Left ventricle myocardium superior (tissue), 1 donor: Measurements from ENCODE around the gene NTRK3. TPM values are rescaled to one million over a fixed set of nuclear protein-coding genes. Genes with fewer than 3 reads are reported as not detected.

Source experiments
- ATAC-seq: fragments of 200-7000 bp; cut with Tn5 transposase; one replicate; pipeline ENCODE4 v1.9.1; 2020; ENCODE audit warnings: mild to moderate bottlenecking, moderate library complexity
- DNase-seq: peaks from one replicate; pipeline ENCODE4 v3.0.0-alpha.2; 2020
- intact Hi-C: fragments of 100-400 bp; cut with micrococcal nuclease; formaldehyde crosslinking; loops from one replicate; pipeline ENCODE4 v1.11.0; 2022
- total RNA-seq: library from RNA; stranded (reverse); fragmentation: NEBNext Ultra II Directional; extraction: Animal tissue kit (Norgen Biotek cat#: 25700); gene quantifications from one replicate; pipeline ENCODE4 v1.2.1, GENCODE V29; 2021
- donor health status: DM: no; HTN: yes; CAD: no; lungs with severe emphysema.

NTRK3 gene
- total RNA-seq, 1 donor from 2014 or later, result 4.0 TPM

GRCh38 chr15:88238618-88239430 is 17.7 kb downstream of the NTRK3 start:
- DNase-seq (no peak), ATAC-seq (peak; percentile 47)
- intact Hi-C loops, result no loop called here

DNA sequence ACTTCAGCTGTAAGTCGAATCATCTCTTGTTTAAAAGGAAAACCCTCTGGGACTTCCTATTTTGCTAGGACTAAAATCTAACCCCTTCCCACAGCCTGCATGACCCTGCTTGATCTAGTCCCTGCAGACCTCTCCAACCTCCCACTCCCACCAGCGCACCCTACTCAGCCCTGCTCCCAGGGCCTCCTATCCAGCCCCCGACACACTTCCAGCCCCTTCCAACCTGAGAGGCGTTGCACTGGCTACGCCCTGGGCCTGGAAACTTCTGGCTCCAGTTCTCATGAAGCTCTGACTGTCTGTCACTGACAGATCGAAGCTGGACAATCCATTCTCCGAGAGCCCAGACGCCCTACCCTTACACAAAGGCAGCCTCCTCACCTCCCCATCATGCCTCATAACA is 21.8 kb downstream of the NTRK3 start:
- ATAC-seq (no peak), DNase-seq (no peak)
- intact Hi-C loops, result no loop called here

GRCh38 chr15:88233921-88234320 is 22.6 kb downstream of the NTRK3 start:
- no peak for DNase-seq
- intact Hi-C loops, result no loop called here
- ATAC-seq, result no peak

GRCh38 chr15:88232771-88233201 is 23.8 kb downstream of the NTRK3 start:
- ATAC-seq, result no peak
- intact Hi-C loops, result no loop called here
- DNase-seq, result no peak

- intact Hi-C loops, result no loop called here
- DNase-seq, result no peak
- ATAC-seq, result no peak
Measured at GRCh38 chr15:88231909-88232644, 24.5 kb downstream of the NTRK3 start.

DNA sequence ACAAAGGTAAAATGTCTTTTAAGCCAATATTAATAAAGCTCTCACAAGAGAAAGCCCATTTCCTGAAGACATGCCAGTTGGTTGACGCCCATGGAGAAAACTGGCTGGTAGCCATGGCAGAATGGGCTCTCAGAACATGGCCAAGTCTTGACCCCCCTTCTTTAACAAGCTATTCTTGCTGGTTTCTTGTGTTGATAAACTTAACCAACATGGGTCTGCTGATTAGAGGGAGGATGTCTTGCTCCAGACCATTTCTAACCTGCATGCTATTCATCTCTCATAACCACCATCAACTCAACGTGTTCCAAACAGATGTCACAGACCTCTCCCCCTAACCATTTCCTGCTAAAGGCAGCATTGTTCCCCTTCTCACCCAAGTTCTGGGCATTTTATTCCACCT is 25.7 kb downstream of the NTRK3 start:
- ATAC-seq, result no peak
- DNase-seq, result no peak
- intact Hi-C loops, result no loop called here

GRCh38 chr15:88225461-88225860 is 31.1 kb downstream of the NTRK3 start:
- intact Hi-C loops, result no loop called here
- no peak for DNase-seq
- ATAC-seq, result no peak

DNA sequence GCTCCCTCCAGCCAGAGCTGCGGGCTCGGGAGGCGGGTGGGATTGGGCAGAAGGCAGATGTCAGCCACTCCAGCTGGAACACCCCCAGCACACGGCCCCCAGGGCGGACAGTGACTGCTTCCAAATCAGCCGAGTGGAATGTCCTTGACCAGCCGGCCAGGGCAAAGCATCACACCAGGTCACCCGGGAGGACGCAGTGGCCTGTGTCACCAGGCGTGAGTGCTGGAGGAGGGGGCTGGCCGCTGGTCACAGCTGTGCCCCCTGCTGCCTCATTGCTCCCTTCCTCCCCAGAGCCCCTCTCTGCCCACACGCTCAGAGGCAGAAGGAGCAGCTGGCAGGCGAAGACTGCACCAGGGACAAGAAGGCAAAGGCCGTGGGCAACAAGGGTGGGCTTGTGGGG is 33.5 kb downstream of the NTRK3 start:
- no peak for DNase-seq
- ATAC-seq, result no peak
- intact Hi-C loops, result no loop called here

DNA sequence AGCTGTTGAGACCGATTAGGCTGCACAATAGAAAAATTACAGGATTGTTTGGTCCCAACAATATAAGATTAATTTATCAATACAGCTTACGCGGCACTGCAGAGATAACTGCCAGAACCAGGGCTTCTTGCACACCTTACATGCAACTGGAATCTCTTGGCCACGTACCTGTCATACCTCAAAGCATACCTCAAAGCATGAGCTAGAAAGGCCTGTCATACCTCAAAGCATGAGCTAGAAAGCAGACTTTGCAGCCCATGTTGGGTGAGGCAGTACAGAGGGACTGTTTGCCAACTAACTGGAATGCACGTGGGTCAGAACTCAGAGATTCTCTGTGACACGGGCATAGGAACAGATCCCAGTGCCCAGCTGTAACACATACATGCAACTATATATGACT is 34.7 kb downstream of the NTRK3 start:
- ATAC-seq (no peak), DNase-seq (no peak)
- intact Hi-C loops, result no loop called here

DNA sequence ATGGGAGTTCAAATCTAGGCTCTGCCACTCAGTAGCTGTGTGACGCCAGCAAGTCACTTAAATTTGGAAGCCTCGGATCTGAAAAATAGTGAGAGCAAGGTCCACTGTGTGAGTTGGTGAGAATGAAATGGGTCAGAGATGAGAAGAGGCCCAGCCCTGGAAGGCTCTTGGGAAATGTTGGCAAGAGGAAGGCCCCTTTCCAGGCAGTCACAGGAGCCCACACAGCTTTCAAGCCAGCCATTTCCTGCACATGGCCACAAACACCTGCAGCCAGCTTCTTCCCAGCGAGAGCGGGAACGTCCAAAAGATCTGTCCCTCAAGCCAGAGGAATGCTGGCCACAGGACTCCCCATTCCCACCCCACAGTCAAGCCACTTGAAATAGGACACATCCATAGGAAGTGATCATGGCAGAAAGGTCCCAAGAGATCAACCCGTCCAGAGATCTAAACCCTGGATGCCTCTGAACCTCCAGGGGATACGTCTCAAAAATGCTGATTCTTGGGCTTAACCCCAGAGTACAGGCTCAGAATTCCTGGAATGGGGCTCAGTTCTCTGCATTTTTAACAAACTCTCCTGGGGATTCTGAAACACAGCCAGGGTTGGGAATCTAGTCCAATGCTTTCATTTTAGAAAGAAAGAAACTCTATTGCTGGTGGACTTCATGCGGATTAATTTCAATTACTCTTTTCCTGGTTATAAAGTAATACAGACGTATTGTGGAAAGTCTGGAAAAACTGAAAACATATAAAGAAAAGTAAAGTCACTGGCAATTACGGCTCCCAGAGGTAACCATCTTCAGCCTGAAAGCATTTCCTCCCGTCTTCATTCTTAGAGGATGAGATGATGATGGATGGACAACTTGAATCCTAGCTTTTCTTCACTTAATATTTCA is 35.9 kb downstream of the NTRK3 start:
- DNase-seq (no peak), ATAC-seq (no peak)
- intact Hi-C loops, result no loop called here

DNA sequence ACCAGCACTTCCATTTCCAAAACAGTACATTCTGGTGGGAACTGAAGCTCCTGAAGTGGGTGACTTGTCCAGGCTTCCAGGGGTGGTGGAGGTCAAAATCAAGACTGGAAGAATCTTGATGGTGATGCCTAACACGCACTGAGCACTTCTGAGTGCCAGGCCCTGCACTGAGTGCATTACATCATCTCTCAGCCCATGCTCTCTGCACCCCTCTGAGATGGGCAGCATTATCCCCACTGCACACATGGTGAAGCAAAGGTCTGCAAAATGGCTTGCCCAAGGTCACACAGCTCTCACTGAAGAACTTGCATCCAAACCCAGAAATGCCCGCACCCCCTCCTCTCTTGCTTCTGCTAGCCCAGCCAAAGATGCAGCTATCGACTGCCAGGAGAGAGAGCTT is 36.9 kb downstream of the NTRK3 start:
- intact Hi-C loops, result no loop called here
- ATAC-seq (no peak), DNase-seq (no peak)

DNA sequence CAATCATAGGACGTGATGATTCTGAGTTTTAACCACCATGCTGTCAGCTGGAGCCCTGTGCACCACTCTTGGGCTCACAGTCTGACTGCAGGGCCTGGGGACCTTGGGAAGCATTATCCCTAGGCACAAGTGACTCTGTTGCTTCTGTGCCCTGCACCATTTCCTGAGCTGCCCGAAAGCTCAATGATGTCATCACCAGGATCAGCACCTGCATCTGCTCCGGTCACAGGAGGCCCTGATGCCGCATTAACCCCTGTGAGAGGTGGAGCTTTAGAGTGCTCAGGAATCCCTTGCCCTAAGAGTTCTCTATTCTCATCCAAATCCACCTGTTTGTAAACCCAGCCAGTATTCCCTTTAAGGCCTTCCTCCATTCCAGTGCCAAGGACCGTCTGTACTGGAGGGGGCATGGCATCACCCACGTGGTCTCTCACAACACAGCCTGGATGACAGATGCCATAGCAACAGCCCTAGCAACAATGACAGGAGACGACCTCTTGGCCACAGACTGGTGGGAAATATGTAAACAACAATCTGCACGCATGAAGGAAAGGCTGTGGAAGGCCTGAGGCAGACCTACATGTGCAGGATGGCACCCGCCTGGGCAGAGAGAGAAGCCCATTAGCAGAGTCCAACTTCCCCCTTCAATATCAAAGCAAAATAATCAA is 37.9 kb downstream of the NTRK3 start:
- no peak for ATAC-seq
- intact Hi-C loops, result no loop called here
- DNase-seq, result no peak

GRCh38 chr15:88215066-88215648 is 41.4 kb downstream of the NTRK3 start:
- ATAC-seq, result no peak
- no peak for DNase-seq
- intact Hi-C loops, result no loop called here

DNA sequence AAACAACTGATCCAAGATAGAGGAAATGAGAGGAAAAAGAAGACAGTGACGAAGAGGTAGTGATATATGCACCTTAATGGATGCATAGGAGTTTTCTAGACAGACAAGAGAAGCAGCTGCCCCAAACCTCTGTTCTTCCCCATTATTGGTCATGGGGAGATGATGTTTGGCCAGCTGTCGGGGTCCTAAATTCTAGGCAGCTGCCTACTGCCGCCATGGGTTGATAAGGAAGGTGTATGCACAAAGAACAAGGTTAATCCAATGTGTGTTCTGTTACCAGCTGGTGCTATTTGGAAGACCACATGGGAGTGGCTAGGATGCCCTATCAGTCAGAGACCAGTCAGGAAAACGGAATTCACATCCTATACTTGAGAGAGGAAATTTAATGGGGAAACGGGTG is 47.4 kb downstream of the NTRK3 start:
- DNase-seq, result no peak
- no peak for ATAC-seq
- intact Hi-C loops, result no loop called here

DNA sequence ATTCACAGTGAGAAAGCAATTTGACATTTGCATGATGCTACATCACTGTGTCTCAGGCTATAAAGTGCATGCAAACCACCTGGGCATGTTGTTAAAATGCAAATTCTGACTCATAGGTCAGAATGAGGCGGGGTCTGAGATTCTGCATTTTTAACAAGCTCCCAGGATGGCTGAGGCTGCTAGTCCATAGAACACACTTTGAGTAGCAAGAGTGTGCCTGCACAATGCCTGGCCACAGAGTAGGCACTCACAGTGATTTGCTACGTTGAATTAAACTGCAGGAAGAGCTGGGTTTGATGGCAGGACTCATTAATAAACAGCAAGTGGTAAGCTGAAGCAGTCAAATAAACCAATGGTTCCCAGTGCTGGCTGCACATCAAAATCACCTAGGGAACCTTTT is 48.1 kb downstream of the NTRK3 start:
- intact Hi-C loops, result no loop called here
- ATAC-seq (no peak), DNase-seq (no peak)

DNA sequence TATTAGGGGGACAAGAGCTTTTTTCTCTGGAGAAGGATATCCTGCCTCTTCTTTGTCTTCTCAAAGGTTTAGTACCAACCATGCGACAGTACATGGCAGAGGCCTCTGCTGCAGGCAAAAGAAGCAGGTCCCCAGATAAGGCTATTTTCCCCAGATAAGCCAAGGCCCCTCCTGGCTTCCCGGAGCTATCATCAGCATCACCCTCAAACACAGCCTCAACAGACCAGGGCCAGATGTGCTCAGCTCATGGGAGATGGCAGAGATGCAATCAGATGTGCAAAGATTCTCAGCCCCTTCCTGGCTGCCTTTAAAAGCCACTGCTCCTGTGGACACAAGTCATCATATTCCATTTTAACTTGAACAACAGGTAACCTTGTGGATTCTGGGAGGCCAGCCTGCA is 49.0 kb downstream of the NTRK3 start:
- intact Hi-C loops, result no loop called here
- ATAC-seq (no peak), DNase-seq (no peak)

- DNase-seq (no peak), ATAC-seq (no peak)
- intact Hi-C loops, result no loop called here
Measured at GRCh38 chr15:88204584-88204983, 52.0 kb downstream of the NTRK3 start.

DNA sequence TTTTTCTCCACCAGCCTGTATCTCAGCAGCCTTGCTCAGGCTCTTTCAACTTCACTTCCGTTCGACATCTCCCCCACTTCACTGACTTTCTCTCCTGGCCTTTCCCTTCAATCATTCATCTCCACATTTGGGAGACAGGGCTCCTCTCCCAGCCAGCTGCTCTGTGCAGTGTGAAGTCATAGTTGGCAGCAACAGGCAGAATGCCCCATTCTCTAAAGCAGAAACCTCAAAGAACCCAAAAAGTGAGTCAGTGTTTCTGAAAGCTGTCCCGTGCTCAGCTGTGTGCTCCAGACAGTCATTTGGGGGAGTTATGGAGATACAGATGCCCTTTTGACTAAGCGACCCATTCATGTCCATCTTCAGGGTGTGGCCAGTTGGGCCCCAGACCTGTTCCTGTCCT is 54.3 kb downstream of the NTRK3 start:
- intact Hi-C loops, result no loop called here
- ATAC-seq, result no peak
- DNase-seq, result no peak

- intact Hi-C loops, result no loop called here
- no peak for DNase-seq
- ATAC-seq, result no peak
Measured at GRCh38 chr15:88201207-88201606, 55.3 kb downstream of the NTRK3 start.
